ENCODE results near the gene GAB2.

GAB2 gene

DNA sequence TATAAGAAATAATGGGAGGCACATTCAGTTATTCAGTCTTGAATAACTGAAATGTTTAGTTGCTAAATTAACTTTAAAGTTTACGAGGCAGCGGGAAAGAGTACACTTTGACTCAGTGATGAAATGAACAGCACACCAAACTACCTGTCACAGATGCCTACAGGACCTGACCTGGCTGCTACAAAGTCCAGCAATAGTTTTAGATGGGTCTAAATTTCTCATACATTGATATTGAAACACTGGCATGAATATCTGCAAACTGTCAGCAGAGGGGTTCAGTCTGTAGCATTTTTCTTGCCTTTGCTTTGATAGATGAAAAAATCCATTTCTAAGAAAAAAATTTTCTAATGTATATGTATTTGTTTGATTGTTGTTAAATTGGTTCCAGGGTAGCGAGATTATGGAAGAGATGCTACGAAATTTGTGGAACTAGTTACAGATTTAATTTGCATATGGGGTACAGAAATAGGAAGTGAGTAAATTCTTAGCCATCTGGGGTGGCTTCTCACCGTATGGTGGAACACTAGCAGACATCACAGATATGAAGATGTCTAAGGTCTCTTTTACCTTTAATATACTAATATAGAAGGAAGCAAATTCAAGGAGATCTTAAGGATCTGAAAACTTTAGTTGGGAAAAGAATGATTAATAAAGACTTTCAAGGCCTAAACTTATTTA, 20.8 kb upstream of the GAB2 start:
- no peak for DNase-seq (ENCODE audit: extremely low read depth, low read depth)
- TF ChIP-seq, protein P1, sequence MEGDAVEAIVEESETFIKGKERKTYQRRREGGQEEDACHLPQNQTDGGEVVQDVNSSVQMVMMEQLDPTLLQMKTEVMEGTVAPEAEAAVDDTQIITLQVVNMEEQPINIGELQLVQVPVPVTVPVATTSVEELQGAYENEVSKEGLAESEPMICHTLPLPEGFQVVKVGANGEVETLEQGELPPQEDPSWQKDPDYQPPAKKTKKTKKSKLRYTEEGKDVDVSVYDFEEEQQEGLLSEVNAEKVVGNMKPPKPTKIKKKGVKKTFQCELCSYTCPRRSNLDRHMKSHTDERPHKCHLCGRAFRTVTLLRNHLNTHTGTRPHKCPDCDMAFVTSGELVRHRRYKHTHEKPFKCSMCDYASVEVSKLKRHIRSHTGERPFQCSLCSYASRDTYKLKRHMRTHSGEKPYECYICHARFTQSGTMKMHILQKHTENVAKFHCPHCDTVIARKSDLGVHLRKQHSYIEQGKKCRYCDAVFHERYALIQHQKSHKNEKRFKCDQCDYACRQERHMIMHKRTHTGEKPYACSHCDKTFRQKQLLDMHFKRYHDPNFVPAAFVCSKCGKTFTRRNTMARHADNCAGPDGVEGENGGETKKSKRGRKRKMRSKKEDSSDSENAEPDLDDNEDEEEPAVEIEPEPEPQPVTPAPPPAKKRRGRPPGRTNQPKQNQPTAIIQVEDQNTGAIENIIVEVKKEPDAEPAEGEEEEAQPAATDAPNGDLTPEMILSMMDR (IDR thresholded peaks at IDR 0.05; ENCODE audit: low read depth, low read length) = no peak

DNA sequence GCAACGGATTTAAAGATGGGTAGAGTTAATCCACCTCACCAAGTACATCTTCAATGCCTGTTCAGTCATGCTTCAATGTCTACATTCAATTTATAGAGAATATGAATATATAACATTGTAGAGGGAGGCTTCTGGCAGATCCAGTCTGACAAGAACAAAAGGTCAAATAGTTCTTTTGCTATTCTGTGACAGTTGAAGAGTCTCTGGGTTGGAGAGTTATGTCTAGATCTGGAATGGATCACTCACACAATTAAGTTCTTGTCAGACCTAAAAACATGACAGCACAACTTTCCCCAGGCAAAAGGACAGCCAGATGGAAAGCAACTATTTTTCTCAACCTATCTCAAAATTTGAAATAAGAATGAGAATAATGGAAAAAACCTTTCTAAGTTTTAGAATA, 15.3 kb upstream of the GAB2 start:
- TF ChIP-seq, protein P1 (IDR thresholded peaks at IDR 0.05; ENCODE audit: low read depth, low read length) = no peak
- DNase-seq (ENCODE audit: extremely low read depth, low read depth) = no peak

DNA sequence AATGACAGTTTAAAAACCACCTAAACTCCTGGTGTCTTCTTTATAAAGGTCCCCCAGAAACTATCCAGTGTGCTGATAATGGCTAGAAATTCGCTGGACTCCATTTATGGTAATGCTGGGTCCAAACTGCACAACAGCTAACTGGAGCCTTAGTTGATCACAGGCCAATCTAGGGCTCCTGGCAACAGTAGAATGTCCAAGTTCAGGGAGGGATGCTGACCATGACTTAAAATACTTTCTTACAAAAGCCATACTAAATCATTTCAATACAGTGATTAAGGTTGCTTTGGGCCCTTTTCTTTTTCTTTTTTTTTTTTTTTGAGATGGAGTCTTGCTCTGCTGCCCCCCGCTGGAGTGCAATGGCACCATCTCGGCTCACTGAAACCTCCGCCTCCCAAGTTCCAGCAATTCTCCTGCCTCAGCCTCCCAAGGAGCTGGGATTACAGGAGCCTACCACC, 14.5 kb upstream of the GAB2 start:
- DNase-seq (ENCODE audit: extremely low read depth, low read depth) = no peak
- TF ChIP-seq, protein P1 (IDR thresholded peaks at IDR 0.05; ENCODE audit: low read depth, low read length) = peak; percentile 40

DNA sequence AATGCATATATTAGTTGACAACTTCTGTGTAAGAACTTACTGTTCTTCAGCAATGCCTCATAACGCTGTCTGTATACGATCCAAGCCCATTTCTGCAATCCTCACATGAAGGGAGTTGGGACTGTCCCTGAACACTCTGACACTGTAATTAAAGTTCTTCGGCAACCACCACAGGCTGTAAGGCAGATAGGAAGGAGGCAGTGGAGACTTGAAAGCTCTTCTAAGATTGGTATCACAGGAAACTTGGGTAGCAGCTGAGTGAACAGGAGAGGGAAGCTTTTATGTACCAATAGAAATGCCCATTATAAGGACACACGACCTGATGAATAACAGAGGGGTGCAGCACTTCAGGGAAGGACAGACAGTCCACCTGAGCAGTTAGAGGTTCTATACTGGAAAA, 12.0 kb upstream of the GAB2 start:
- TF ChIP-seq, protein P1 (IDR thresholded peaks at IDR 0.05; ENCODE audit: low read depth, low read length) = no peak
- no peak for DNase-seq (ENCODE audit: extremely low read depth, low read depth)

DNA sequence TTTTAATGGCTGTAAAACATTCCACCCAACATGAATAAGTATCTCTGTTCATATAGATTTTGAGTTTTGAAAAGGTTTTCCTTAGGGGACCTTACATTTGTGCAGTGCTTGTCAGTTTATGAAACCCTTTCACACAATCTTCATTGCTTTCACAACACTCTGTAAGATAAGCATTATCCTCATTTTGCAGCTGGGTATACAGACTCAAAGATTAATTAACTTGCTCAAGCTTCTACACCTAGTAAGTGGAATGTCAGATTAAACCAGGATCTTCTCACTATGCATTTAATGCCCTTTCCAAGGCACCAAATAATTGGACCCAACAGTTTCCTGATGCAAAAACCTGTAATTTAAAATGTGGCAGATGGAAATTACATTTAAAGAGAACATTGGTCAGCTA, 11.6 kb upstream of the GAB2 start:
- DNase-seq (ENCODE audit: extremely low read depth, low read depth) = no peak
- TF ChIP-seq, protein P1 (IDR thresholded peaks at IDR 0.05; ENCODE audit: low read depth, low read length) = no peak

DNA sequence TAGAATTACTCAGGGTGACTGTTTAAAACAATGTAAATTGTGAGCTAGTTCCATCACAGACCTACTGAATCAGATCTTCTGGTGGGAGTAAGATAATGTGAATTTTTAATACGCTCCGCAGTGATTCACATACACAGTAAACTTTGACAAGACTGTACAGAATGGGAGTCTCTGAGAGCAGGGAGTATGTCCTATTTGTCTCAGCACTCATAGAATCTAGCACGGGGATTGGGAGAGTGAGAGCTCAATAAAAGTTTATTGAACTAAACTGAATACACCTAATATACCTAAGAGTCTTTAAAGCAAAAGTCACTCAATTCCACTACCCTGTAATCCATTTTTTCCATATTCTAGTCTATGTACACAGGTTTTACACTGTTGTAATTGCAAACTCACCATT, 11.2 kb upstream of the GAB2 start:
- DNase-seq (ENCODE audit: extremely low read depth, low read depth) = no peak
- TF ChIP-seq, protein P1 (IDR thresholded peaks at IDR 0.05; ENCODE audit: low read depth, low read length) = no peak

DNA sequence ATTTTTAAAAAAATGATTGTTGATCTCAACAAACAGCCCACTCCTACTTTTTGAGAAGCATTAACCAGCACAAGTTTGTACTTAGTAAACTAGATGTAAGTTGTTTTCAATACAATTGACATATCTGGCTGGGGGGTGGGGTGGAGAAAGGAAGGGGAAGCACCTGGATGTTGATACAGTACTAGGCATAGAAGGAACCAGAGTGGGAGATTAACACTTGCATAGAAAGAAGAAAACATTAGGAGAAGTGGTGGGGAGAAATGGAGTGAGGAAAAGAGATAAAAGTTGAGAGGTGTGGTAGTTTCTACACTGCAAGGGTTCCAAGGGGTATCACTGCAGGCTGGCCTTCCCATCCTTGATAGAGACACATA, 10.6 kb upstream of the GAB2 start:
- TF ChIP-seq, protein P1 (IDR thresholded peaks at IDR 0.05; ENCODE audit: low read depth, low read length) = no peak
- DNase-seq (ENCODE audit: extremely low read depth, low read depth) = no peak
